MCF 10A (cell line): Measurements from ENCODE around the gene PDZRN4. TPM values are rescaled to one million over a fixed set of nuclear protein-coding genes. Genes with fewer than 3 reads are reported as not detected.

Source experiments
- BruUV-seq: library from RNA; stranded (reverse); fragments of 400-500 nt; replicated peaks from 2 replicates; lab custom pipeline; 2021; lab: Mats Ljungman, UMichigan
- CTCF ChIA-PET: fragments of 300-600 bp; sonication (Branson Sonifier 250); formaldehyde crosslinking; extraction: SDS; loops from one replicate; lab custom pipeline; 2021; ENCODE audit warnings: antibody characterized with exemption, inconsistent platforms; lab: Yijun Ruan, JAX
- POLR2A ChIA-PET: fragments of 300-600, 350-650 bp; sonication (Branson Sonifier 250); formaldehyde crosslinking; extraction: SDS; loops from one replicate; lab custom pipeline; 2020; ENCODE audit warnings: antibody characterized with exemption, inconsistent platforms; lab: Yijun Ruan, JAX
- DNase-seq: peaks from one replicate; pipeline ENCODE4 v3.0.0-alpha.2; 2018; ENCODE audit not compliant: unreplicated experiment
- H3K27ac Mint-ChIP-seq: one replicate; pipeline ENCODE4 v1.8.0; 2022; ENCODE audit warnings: mild to moderate bottlenecking, low read depth, mixed read lengths; ENCODE audit not compliant: unreplicated experiment
- H3K27me3 Mint-ChIP-seq: one replicate; pipeline ENCODE4 v1.8.0; 2022; ENCODE audit warnings: mixed read lengths; ENCODE audit not compliant: insufficient read depth, unreplicated experiment
- H3K36me3 Mint-ChIP-seq: one replicate; pipeline ENCODE4 v1.8.0; 2022; ENCODE audit warnings: mild to moderate bottlenecking, moderate library complexity, mixed read lengths; ENCODE audit not compliant: insufficient read depth, unreplicated experiment
- H3K4me1 Mint-ChIP-seq: one replicate; pipeline ENCODE4 v1.8.0; 2022; ENCODE audit warnings: mixed read lengths; ENCODE audit not compliant: insufficient read depth, unreplicated experiment
- H3K4me3 Mint-ChIP-seq: one replicate; pipeline ENCODE4 v1.8.0; 2022; ENCODE audit warnings: mild to moderate bottlenecking, moderate library complexity, mixed read lengths; ENCODE audit not compliant: unreplicated experiment
- H3K9me3 Mint-ChIP-seq: one replicate; pipeline ENCODE4 v1.8.0; 2022; ENCODE audit warnings: mixed read lengths; ENCODE audit not compliant: unreplicated experiment
- intact Hi-C: fragments of 100-400 bp; cut with micrococcal nuclease; formaldehyde crosslinking; loops from 2 replicates; pipeline ENCODE4 v1.14.1; 2022
- total RNA-seq: library from RNA; stranded (reverse); gene quantifications from 2 replicates; pipeline ENCODE4 v1.2.3, GENCODE V29; 2022
- TF ChIP-seq, protein P1 (sequence below): fragments of 200-600 bp; IDR thresholded peaks from one replicate; pipeline ENCODE4 v1.8.0; 2022; ENCODE audit warnings: antibody characterized with exemption, mild to moderate bottlenecking; ENCODE audit not compliant: unreplicated experiment

Gene PDZRN4
- total RNA-seq, 1 experiment from 2014 or later = not detected

GRCh38 chr12:41361738-41362137, 173.6 kb downstream of the PDZRN4 start:
- Mint-ChIP-seq H3K27ac (no peak overlapping the region), H3K27me3 (peaks cover 13% of the 10 kb centered on the region), H3K4me1 (no peaks in the 10 kb centered on the region), H3K4me3 (no peak overlapping the region), H3K9me3 (no peaks in the 10 kb centered on the region), H3K36me3 (no peaks in the 10 kb centered on the region)
- BruUV-seq = no TSS peak
- DNase-seq = no peak
- POLR2A ChIA-PET = no interaction called here
- TF ChIP-seq, protein P1, sequence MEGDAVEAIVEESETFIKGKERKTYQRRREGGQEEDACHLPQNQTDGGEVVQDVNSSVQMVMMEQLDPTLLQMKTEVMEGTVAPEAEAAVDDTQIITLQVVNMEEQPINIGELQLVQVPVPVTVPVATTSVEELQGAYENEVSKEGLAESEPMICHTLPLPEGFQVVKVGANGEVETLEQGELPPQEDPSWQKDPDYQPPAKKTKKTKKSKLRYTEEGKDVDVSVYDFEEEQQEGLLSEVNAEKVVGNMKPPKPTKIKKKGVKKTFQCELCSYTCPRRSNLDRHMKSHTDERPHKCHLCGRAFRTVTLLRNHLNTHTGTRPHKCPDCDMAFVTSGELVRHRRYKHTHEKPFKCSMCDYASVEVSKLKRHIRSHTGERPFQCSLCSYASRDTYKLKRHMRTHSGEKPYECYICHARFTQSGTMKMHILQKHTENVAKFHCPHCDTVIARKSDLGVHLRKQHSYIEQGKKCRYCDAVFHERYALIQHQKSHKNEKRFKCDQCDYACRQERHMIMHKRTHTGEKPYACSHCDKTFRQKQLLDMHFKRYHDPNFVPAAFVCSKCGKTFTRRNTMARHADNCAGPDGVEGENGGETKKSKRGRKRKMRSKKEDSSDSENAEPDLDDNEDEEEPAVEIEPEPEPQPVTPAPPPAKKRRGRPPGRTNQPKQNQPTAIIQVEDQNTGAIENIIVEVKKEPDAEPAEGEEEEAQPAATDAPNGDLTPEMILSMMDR = no peak
- CTCF ChIA-PET = no interaction called here
- intact Hi-C loops = loop anchor here (10.0 kb wide), 1 partner anchor 663 kb away; no protein-coding TSS in a partner anchor

GRCh38 chr12:41362510-41362909, 174.4 kb downstream of the PDZRN4 start:
- intact Hi-C loops = loop anchor here (10.0 kb wide), 1 partner anchor 662 kb away; no protein-coding TSS in a partner anchor
- no peaks in the 10 kb centered on the region for H3K4me1 Mint-ChIP-seq
- no peak overlapping the region for H3K27ac Mint-ChIP-seq
- BruUV-seq = no TSS peak
- H3K4me3 Mint-ChIP-seq = no peak overlapping the region
- TF ChIP-seq, protein P1 = no peak
- H3K27me3 Mint-ChIP-seq = peaks cover 13% of the 10 kb centered on the region
- H3K36me3 Mint-ChIP-seq = no peaks in the 10 kb centered on the region
- ChIA-PET CTCF (interaction anchor here (0.6 to 1.2 kb wide), 2 partner anchors 9 to 11 kb away, joined by 3 to 4 read pairs; no protein-coding TSS in a partner anchor), POLR2A (no interaction called here)
- no peaks in the 10 kb centered on the region for H3K9me3 Mint-ChIP-seq
- no peak for DNase-seq

DNA sequence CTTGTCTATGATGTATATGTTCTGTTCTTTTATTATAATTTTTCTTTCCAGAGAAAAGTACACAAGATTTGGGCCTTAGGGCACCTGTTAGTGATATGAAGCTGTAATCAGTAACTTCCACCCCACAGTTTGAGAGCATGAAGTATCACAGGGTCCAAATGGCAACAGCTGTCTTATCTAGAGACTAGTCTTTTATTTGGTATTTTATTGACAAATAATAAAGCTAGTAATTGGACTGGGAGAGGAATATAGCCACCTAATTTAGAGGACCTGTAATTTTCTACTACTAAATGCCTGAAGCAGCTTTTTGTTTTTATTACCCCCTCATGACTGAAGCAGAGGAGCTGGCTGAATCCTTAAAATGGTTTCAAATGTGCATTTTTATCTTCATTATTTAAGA, 174.8 kb downstream of the PDZRN4 start:
- intact Hi-C loops = loop anchor here (10.0 kb wide), 1 partner anchor 662 kb away; no protein-coding TSS in a partner anchor
- TF ChIP-seq, protein P1 = no peak

GRCh38 chr12:41364211-41364610, 176.1 kb downstream of the PDZRN4 start:
- Mint-ChIP-seq H3K27ac (no peak overlapping the region), H3K4me1 (no peaks in the 10 kb centered on the region), H3K4me3 (no peak overlapping the region), H3K27me3 (peaks cover 10% of the 10 kb centered on the region), H3K9me3 (peaks cover 7% of the 10 kb centered on the region), H3K36me3 (no peaks in the 10 kb centered on the region)
- ChIA-PET POLR2A (no interaction called here), CTCF (no interaction called here)
- TF ChIP-seq, protein P1 = no peak
- BruUV-seq = no TSS peak
- intact Hi-C loops = loop anchor here (10.0 kb wide), 1 partner anchor 661 kb away; no protein-coding TSS in a partner anchor
- DNase-seq = no peak

More for the DNA sequence above, 174.8 kb downstream of the PDZRN4 start:
- no peak overlapping the region for H3K4me3 Mint-ChIP-seq
- no TSS peak for BruUV-seq
- no peak for DNase-seq
- no peak overlapping the region for H3K27ac Mint-ChIP-seq
- peaks cover under 1% of the 10 kb centered on the region for H3K9me3 Mint-ChIP-seq
- POLR2A ChIA-PET = no interaction called here
- CTCF ChIA-PET = interaction anchor here (0.6 to 1.2 kb wide), 2 partner anchors 9 to 11 kb away, joined by 3 to 4 read pairs; no protein-coding TSS in a partner anchor
- no peaks in the 10 kb centered on the region for H3K36me3 Mint-ChIP-seq
- no peaks in the 10 kb centered on the region for H3K4me1 Mint-ChIP-seq
- H3K27me3 Mint-ChIP-seq = peaks cover 13% of the 10 kb centered on the region
